Measurements from ENCODE around the gene PRSS56.
A peak's percentile ranks its signal among the peaks of the same experiment; 100 is the strongest.

PRSS56 gene

GRCh38 chr2:232508251-232508650 lies 11.9 kb upstream of the PRSS56 start:
- Histone ChIP-seq H2BK120ac (ENCODE audit: insufficient read depth, low read length, poor library complexity) (no peak overlapping the region), H3K4me3 (ENCODE audit: low read depth, low read length) (no peak overlapping the region), H2AFZ (ENCODE audit: insufficient read depth, low read length, poor library complexity) (no peak overlapping the region), H3K4ac (ENCODE audit: low read depth, low read length) (no peak overlapping the region), H3K27ac (ENCODE audit: low read depth, low read length) (no peak overlapping the region), H4K12ac (ENCODE audit: low read depth, low read length) (no peak overlapping the region), H4K91ac (ENCODE audit: low read depth, low read length) (no peak overlapping the region), H3K9ac (ENCODE audit: low read length) (no peak overlapping the region), H3K18ac (ENCODE audit: low read length) (no peak overlapping the region), H3K27me3 (ENCODE audit: insufficient read depth, low read length) (peaks cover 23% of the 10 kb centered on the region), H3K36me3 (ENCODE audit: control insufficient read depth in 1 of 2, insufficient read depth in 2 of 2, low read length in 2 of 2) (no peaks in the 10 kb centered on the region), H3K79me1 (ENCODE audit: low read length) (no peaks in the 10 kb centered on the region), H2BK5ac (ENCODE audit: low read depth, low read length, poor library complexity) (no peak overlapping the region), H3K9me3 (ENCODE audit: insufficient read depth, low read depth, low read length) (peaks cover 5% of the 10 kb centered on the region), H3K79me2 (ENCODE audit: control insufficient read depth, insufficient read depth, low read length, poor library complexity) (no peaks in the 10 kb centered on the region), H3K23ac (ENCODE audit: low read length) (no peak overlapping the region), H3K14ac (ENCODE audit: low read length) (no peak overlapping the region), H4K8ac (ENCODE audit: low read depth, low read length) (no peak overlapping the region), H2AK5ac (ENCODE audit: low read length) (no peak overlapping the region), H2BK12ac (ENCODE audit: low read length) (no peak overlapping the region), H3K4me2 (ENCODE audit: low read length) (no peak overlapping the region), H3K4me1 (ENCODE audit: control insufficient read depth in 1 of 2, insufficient read depth in 2 of 2, low read length in 2 of 2) (peaks cover 0 to 3% of the 10 kb centered on the region in 2 experiments)
- WGBS (ENCODE audit: extremely low coverage, insufficient coverage, insufficient read length): no CpG with 5 or more reads among the region's 7 CpGs
- no peak for DNase-seq

- no peak overlapping the region for H3K14ac ChIP-seq (ENCODE audit: low read length)
- no peak overlapping the region for H4K91ac ChIP-seq (ENCODE audit: low read depth, low read length)
- H3K4ac ChIP-seq (ENCODE audit: low read depth, low read length): no peak overlapping the region
- no peak overlapping the region for H4K8ac ChIP-seq (ENCODE audit: low read depth, low read length)
- no CpG with 5 or more reads among the region's 11 CpGs for WGBS (ENCODE audit: extremely low coverage, insufficient coverage, insufficient read length)
- H3K18ac ChIP-seq (ENCODE audit: low read length): no peak overlapping the region
- no peak overlapping the region for H2BK120ac ChIP-seq (ENCODE audit: insufficient read depth, low read length, poor library complexity)
- no peak overlapping the region for H3K4me2 ChIP-seq (ENCODE audit: low read length)
- no peak overlapping the region for H2AK5ac ChIP-seq (ENCODE audit: low read length)
- no peak overlapping the region for H3K27ac ChIP-seq (ENCODE audit: low read depth, low read length)
- no peak overlapping the region for H3K4me3 ChIP-seq (ENCODE audit: low read depth, low read length)
- H2BK12ac ChIP-seq (ENCODE audit: low read length): no peak overlapping the region
- no peak overlapping the region for H3K9ac ChIP-seq (ENCODE audit: low read length)
- H3K9me3 ChIP-seq (ENCODE audit: insufficient read depth, low read depth, low read length): peaks cover 3% of the 10 kb centered on the region
- H3K36me3 ChIP-seq (ENCODE audit: control insufficient read depth in 1 of 2, insufficient read depth in 2 of 2, low read length in 2 of 2): no peaks in the 10 kb centered on the region
- H2BK5ac ChIP-seq (ENCODE audit: low read depth, low read length, poor library complexity): no peak overlapping the region
- H3K27me3 ChIP-seq (ENCODE audit: insufficient read depth, low read length): no peaks in the 10 kb centered on the region
- DNase-seq: no peak
- H4K12ac ChIP-seq (ENCODE audit: low read depth, low read length): no peak overlapping the region
- no peak overlapping the region for H3K23ac ChIP-seq (ENCODE audit: low read length)
- H3K79me2 ChIP-seq (ENCODE audit: control insufficient read depth, insufficient read depth, low read length, poor library complexity): no peaks in the 10 kb centered on the region
- no peaks in the 10 kb centered on the region for H3K79me1 ChIP-seq (ENCODE audit: low read length)
- H3K4me1 ChIP-seq (ENCODE audit: control insufficient read depth in 1 of 2, insufficient read depth in 2 of 2, low read length in 2 of 2): no peaks in the 10 kb centered on the region
- H2AFZ ChIP-seq (ENCODE audit: insufficient read depth, low read length, poor library complexity): no peak overlapping the region
These were observed 8.8 kb upstream of the PRSS56 start for GRCh38 chr2:232511336-232511890.

GRCh38 chr2:232512602-232513001 lies 7.6 kb upstream of the PRSS56 start:
- Histone ChIP-seq H2BK120ac (ENCODE audit: insufficient read depth, low read length, poor library complexity) (no peak overlapping the region), H3K23ac (ENCODE audit: low read length) (no peak overlapping the region), H3K4ac (ENCODE audit: low read depth, low read length) (no peak overlapping the region), H3K79me1 (ENCODE audit: low read length) (no peaks in the 10 kb centered on the region), H3K27ac (ENCODE audit: low read depth, low read length) (no peak overlapping the region), H3K9me3 (ENCODE audit: insufficient read depth, low read depth, low read length) (peaks cover 3% of the 10 kb centered on the region), H2BK5ac (ENCODE audit: low read depth, low read length, poor library complexity) (no peak overlapping the region), H4K12ac (ENCODE audit: low read depth, low read length) (no peak overlapping the region), H3K4me3 (ENCODE audit: low read depth, low read length) (peak overlapping the region; percentile 18), H3K18ac (ENCODE audit: low read length) (no peak overlapping the region), H3K4me1 (ENCODE audit: control insufficient read depth in 1 of 2, insufficient read depth in 2 of 2, low read length in 2 of 2) (no peaks in the 10 kb centered on the region), H3K9ac (ENCODE audit: low read length) (no peak overlapping the region), H2AK5ac (ENCODE audit: low read length) (no peak overlapping the region), H3K36me3 (ENCODE audit: control insufficient read depth in 1 of 2, insufficient read depth in 2 of 2, low read length in 2 of 2) (no peaks in the 10 kb centered on the region), H3K4me2 (ENCODE audit: low read length) (no peak overlapping the region), H3K79me2 (ENCODE audit: control insufficient read depth, insufficient read depth, low read length, poor library complexity) (no peaks in the 10 kb centered on the region), H4K91ac (ENCODE audit: low read depth, low read length) (no peak overlapping the region), H4K8ac (ENCODE audit: low read depth, low read length) (no peak overlapping the region), H3K14ac (ENCODE audit: low read length) (no peak overlapping the region), H2AFZ (ENCODE audit: insufficient read depth, low read length, poor library complexity) (no peak overlapping the region), H3K27me3 (ENCODE audit: insufficient read depth, low read length) (no peaks in the 10 kb centered on the region), H2BK12ac (ENCODE audit: low read length) (no peak overlapping the region)
- DNase-seq: no peak
- no CpG with 5 or more reads among the region's 10 CpGs for WGBS (ENCODE audit: extremely low coverage, insufficient coverage, insufficient read length)

- no peak overlapping the region for H3K18ac ChIP-seq (ENCODE audit: low read length)
- H3K4me3 ChIP-seq (ENCODE audit: low read depth, low read length): no peak overlapping the region
- WGBS (ENCODE audit: extremely low coverage, insufficient coverage, insufficient read length): no CpG with 5 or more reads among the region's 5 CpGs
- H4K8ac ChIP-seq (ENCODE audit: low read depth, low read length): no peak overlapping the region
- no peak overlapping the region for H2AK5ac ChIP-seq (ENCODE audit: low read length)
- H3K9me3 ChIP-seq (ENCODE audit: insufficient read depth, low read depth, low read length): peaks cover 3% of the 10 kb centered on the region
- no peak overlapping the region for H2BK5ac ChIP-seq (ENCODE audit: low read depth, low read length, poor library complexity)
- no peak overlapping the region for H3K23ac ChIP-seq (ENCODE audit: low read length)
- H3K4ac ChIP-seq (ENCODE audit: low read depth, low read length): no peak overlapping the region
- no peak overlapping the region for H2BK12ac ChIP-seq (ENCODE audit: low read length)
- no peaks in the 10 kb centered on the region for H3K79me1 ChIP-seq (ENCODE audit: low read length)
- H3K4me1 ChIP-seq (ENCODE audit: control insufficient read depth in 1 of 2, insufficient read depth in 2 of 2, low read length in 2 of 2): no peaks in the 10 kb centered on the region
- H3K27me3 ChIP-seq (ENCODE audit: insufficient read depth, low read length): no peaks in the 10 kb centered on the region
- H3K79me2 ChIP-seq (ENCODE audit: control insufficient read depth, insufficient read depth, low read length, poor library complexity): no peaks in the 10 kb centered on the region
- H3K9ac ChIP-seq (ENCODE audit: low read length): no peak overlapping the region
- no peak overlapping the region for H2AFZ ChIP-seq (ENCODE audit: insufficient read depth, low read length, poor library complexity)
- no peak overlapping the region for H3K4me2 ChIP-seq (ENCODE audit: low read length)
- H3K27ac ChIP-seq (ENCODE audit: low read depth, low read length): no peak overlapping the region
- no peak overlapping the region for H4K91ac ChIP-seq (ENCODE audit: low read depth, low read length)
- no peaks in the 10 kb centered on the region for H3K36me3 ChIP-seq (ENCODE audit: control insufficient read depth in 1 of 2, insufficient read depth in 2 of 2, low read length in 2 of 2)
- H4K12ac ChIP-seq (ENCODE audit: low read depth, low read length): no peak overlapping the region
- DNase-seq: no peak
- H2BK120ac ChIP-seq (ENCODE audit: insufficient read depth, low read length, poor library complexity): no peak overlapping the region
- no peak overlapping the region for H3K14ac ChIP-seq (ENCODE audit: low read length)
These were observed 6.8 kb upstream of the PRSS56 start for GRCh38 chr2:232513353-232513752.
